AG04449 (cell line): Measurements from ENCODE around the gene CDC14A.
"Not testable (repeated sequence)": the region's sequence is repeated elsewhere in the genome, so short reads cannot be mapped to it uniquely, and the experiment has no call there.

ENCODE experiments used
- CTCF ChIA-PET: fragments of 350-600 bp; formaldehyde crosslinking; extraction: SDS; loops from one replicate; lab custom pipeline; 2021; ENCODE audit warnings: antibody characterized with exemption; lab: Yijun Ruan, JAX
- POLR2A ChIA-PET: fragments of 400-600, 350-600 bp; formaldehyde crosslinking; extraction: SDS; loops from one replicate; lab custom pipeline; 2020; ENCODE audit warnings: antibody characterized with exemption, inconsistent platforms; lab: Yijun Ruan, JAX
- DNase-seq: peaks from one replicate; pipeline ENCODE4 v3.0.0-alpha.2; 2010; ENCODE audit warnings: low read depth, low spot score
- H3K4me3 ChIP-seq: 2 replicates; pipeline ENCODE4 v1.5.1; 2011; ENCODE audit warnings: low read depth, mild to moderate bottlenecking, control low read depth, low read length
- CTCF ChIP-seq: IDR thresholded peaks from one replicate; pipeline ENCODE4 v1.5.1; 2011; ENCODE audit warnings: mild to moderate bottlenecking, moderate library complexity, low read length, control low read depth, inconsistent platforms; ENCODE audit not compliant: insufficient read depth; ENCODE audit errors: missing control alignments

The CDC14A gene

GRCh38 chr1:100404821-100405220 lies 52.5 kb downstream of the CDC14A start:
- CTCF ChIA-PET: no interaction called here
- POLR2A ChIA-PET: no interaction called here
- H3K4me3 ChIP-seq: no peak overlapping the region
- peak; percentile 5 for DNase-seq
- TF ChIP-seq CTCF: no peak

- DNase-seq, POLR2A ChIA-PET, CTCF ChIA-PET, H3K4me3 ChIP-seq: not testable (repeated sequence)
These were observed 53.6 kb downstream of the CDC14A start for GRCh38 chr1:100405902-100406301.

- POLR2A ChIA-PET, CTCF ChIA-PET: not testable (repeated sequence)
These were observed 55.1 kb downstream of the CDC14A start for GRCh38 chr1:100407390-100407789.

GRCh38 chr1:100411019-100411418 lies 58.7 kb downstream of the CDC14A start:
- DNase-seq: no peak
- no peak overlapping the region for H3K4me3 ChIP-seq
- POLR2A ChIA-PET: no interaction called here
- CTCF ChIA-PET: no interaction called here
- TF ChIP-seq CTCF: no peak

More at GRCh38 chr1:100407390-100407789, 55.1 kb downstream of the CDC14A start:
- not testable (repeated sequence) for H3K4me3 ChIP-seq, DNase-seq

GRCh38 chr1:100411574-100411973 lies 59.3 kb downstream of the CDC14A start:
- POLR2A ChIA-PET: no interaction called here
- no peak for TF ChIP-seq CTCF

GRCh38 chr1:100413035-100413434 lies 60.7 kb downstream of the CDC14A start:
- no peak overlapping the region for H3K4me3 ChIP-seq
- ChIA-PET POLR2A (interaction anchor here (0.6 kb wide), 1 partner anchor 23 kb away, joined by 4 read pairs; no protein-coding TSS in a partner anchor), CTCF (no interaction called here)
- no peak for DNase-seq
- no peak for TF ChIP-seq CTCF

More at GRCh38 chr1:100411574-100411973, 59.3 kb downstream of the CDC14A start:
- no peak overlapping the region for H3K4me3 ChIP-seq
- CTCF ChIA-PET: no interaction called here
- DNase-seq: no peak

- H3K4me3 ChIP-seq: no peak overlapping the region
- CTCF ChIA-PET: interaction anchor here (2.5 kb wide), 1 partner anchor 41 kb away, joined by 9 read pairs; no protein-coding TSS in a partner anchor
- POLR2A ChIA-PET: no interaction called here
These were observed 62.6 kb downstream of the CDC14A start for GRCh38 chr1:100414693-100415497.

More at GRCh38 chr1:100414693-100415497, 62.6 kb downstream of the CDC14A start:
- DNase-seq: no peak
- no peak for TF ChIP-seq CTCF
